MG63 (cell line): ENCODE results near the gene TBX2. TPM values are rescaled to one million over a fixed set of nuclear protein-coding genes. Genes with fewer than 3 reads are reported as not detected.

Experiments
- DNase-seq: peaks from one replicate; pipeline ENCODE4 v3.0.0-alpha.2; 2020
- H3K27me3 ChIP-seq: fragments of 250-450 bp; sonication (Bioruptor Pico); 2 replicates; pipeline ENCODE4 v1.5.1; 2020; ENCODE audit warnings: mild to moderate bottlenecking, moderate library complexity
- H3K36me3 ChIP-seq: fragments of 250-450 bp; sonication (Bioruptor Pico); 2 replicates; pipeline ENCODE4 v1.5.1; 2020; ENCODE audit warnings: mild to moderate bottlenecking, moderate library complexity
- H3K4me3 ChIP-seq: fragments of 250-450 bp; sonication (Bioruptor Pico); 2 replicates; pipeline ENCODE4 v1.5.1; 2020; ENCODE audit warnings: mild to moderate bottlenecking, moderate library complexity
- H3K9me3 ChIP-seq: fragments of 250-450 bp; sonication (Bioruptor Pico); 2 replicates; pipeline ENCODE4 v1.5.1; 2020; ENCODE audit warnings: mild to moderate bottlenecking, moderate library complexity
- total RNA-seq: library from RNA; depleted of rRNA; stranded (reverse); fragments of >200 nt; shearing (Covaris generic); gene quantifications from 2 replicates; pipeline ENCODE4 v1.2.3, GENCODE V29; 2014; ENCODE audit warnings: low replicate concordance

Gene TBX2
- total RNA-seq, 1 experiment from 2014 or later: 8.3 TPM

DNA sequence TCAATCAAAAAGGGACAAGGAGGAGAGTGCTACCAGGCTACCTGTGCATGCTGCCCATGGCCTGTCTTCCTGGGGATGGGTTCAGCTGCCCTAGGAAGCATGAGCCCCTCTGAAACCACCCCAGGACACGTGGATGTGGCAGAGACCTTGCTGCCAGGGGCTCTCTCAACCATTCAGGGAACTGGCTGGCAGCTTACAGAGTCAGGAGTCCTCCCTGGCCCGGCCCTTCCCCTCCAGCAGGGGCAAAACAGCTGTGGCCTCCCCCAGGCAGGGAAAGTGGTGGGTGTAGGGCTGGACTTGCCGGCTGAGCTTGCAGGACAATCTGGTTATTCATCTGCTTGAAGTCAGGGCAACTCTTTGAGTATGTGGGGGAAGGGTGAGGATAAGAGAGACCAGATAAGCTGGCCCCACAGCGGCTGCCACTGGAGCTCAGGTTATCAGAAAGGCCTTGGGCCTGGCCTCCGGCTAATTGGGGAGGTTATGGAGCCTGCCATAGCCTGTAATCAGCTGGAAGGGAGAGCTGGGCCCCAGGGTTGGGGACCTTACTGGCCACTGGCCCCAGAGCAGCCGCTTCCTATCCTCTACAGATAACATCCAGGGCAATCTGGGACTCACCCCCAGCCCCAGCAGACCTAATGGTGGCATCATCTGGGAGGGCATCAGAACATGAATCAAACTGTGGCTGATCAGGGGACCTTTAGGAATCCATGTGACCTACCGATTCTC is 5.6 kb upstream of the TBX2 start:
- peaks cover 4% of the 10 kb centered on the region; the same call in 1 of the 2 replicates for H3K36me3 ChIP-seq
- no peaks in the 10 kb centered on the region for H3K9me3 ChIP-seq
- DNase-seq: no peak
- H3K27me3 ChIP-seq: no peaks in the 10 kb centered on the region
- H3K4me3 ChIP-seq: no peak overlapping the region

DNA sequence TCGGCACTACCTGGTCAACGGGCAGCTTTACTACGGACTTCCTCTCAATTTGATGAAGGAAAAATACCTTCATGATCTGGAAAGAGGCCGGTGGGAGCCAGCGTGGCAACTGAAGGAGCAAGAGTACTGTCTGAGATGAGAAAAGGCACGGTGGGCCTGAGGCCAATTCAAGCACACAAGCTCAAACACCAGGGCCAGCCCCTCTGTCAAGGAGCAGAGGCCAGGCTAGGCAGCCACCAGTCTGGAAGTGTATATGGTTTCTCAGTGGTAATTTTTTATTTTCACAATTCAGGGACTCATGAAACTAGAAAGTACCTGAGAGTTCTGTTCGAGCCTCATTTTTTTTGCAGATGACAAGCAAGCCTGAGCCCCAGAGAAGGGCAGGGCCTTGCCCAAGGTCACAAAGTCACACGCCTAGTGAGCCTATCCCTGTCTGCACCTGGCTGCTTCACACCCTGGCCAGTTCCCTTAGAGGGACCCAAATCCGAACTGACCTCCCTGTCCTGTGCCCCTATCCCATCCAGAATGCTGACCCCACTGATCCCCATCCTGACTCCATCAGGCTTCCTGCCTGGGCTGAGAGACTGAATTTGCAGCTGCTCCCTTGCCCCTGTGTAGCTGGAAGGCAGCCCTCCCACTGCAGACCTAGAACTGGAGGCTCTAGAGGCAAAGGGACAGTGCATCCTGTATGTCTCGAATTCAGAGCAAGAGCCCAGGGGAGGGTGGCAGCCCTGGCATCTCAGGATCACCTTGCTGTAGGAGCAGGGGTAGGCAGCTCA is 4.8 kb upstream of the TBX2 start:
- Histone ChIP-seq H3K36me3 (peaks cover 4% of the 10 kb centered on the region; the same call in 1 of the 2 replicates), H3K4me3 (no peak overlapping the region), H3K27me3 (no peaks in the 10 kb centered on the region), H3K9me3 (no peaks in the 10 kb centered on the region)
- no peak for DNase-seq

GRCh38 chr17:61395409-61395982 is 4.1 kb upstream of the TBX2 start:
- H3K9me3 ChIP-seq: no peaks in the 10 kb centered on the region
- H3K4me3 ChIP-seq: no peak overlapping the region
- DNase-seq: no peak
- H3K36me3 ChIP-seq: peaks cover 4% of the 10 kb centered on the region; the same call in 1 of the 2 replicates
- H3K27me3 ChIP-seq: no peaks in the 10 kb centered on the region

DNA sequence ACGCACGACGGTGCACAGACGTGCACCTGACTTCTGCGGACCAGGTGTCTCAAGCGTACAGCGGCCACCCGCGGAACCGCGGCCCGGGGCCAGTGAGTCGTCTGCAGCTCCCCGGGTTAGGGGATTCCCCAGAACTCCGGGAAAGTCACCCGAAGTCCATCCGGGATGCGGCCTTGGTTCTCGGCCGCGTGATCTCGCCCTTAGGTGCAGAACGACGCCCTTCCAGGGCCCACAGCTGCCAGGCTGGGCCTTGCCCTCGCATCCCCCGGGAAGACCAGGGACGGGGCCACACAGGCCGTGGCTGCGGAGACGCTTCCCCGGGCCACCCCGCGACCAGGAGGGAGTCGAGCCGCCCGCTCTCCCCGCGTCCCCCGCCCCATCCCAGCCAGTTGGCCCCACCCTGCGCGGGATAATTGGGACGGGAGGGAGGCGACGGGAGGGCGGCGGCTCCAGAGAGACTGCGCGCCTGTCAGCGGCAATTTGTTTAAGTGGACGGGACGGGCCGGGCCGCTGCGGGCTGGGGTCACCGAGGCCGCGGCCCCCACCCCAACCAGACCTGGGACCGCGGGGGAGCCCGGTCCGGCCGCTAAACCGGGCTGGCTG is 3.6 kb upstream of the TBX2 start:
- no peak for DNase-seq
- no peak overlapping the region for H3K4me3 ChIP-seq

DNA sequence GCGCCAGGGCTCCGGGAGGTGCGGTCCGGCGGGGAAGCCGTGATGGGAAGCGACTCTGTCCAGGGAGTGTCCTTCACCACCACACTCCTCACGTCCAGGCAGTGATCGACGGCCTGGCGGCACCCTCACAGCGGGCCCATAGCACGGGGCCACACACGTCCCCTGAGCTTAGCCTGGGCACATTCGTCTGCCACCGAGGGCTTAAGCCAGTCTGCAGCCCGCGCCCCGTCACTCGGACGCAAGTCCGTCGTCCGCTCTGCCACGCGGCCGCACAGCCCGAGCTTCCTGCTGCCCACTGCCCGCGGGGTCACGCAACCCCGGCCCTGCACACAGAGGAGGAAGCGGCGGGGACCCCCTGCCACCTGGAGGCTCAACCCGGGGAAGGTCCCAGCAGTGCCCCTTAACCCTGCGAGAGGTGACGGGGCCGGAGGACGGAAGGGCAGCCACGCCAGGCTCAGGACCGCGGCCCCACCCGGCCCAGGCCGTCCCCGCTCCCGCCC is 3.0 kb upstream of the TBX2 start:
- peaks cover 6% of the 10 kb centered on the region; the same call in 1 of the 2 replicates for H3K36me3 ChIP-seq
- no peaks in the 10 kb centered on the region for H3K27me3 ChIP-seq
- H3K9me3 ChIP-seq: no peaks in the 10 kb centered on the region
- DNase-seq: no peak
- H3K4me3 ChIP-seq: no peak overlapping the region

More for the DNA sequence above, 3.6 kb upstream of the TBX2 start:
- Histone ChIP-seq H3K9me3 (no peaks in the 10 kb centered on the region), H3K36me3 (peaks cover 4% of the 10 kb centered on the region; the same call in 1 of the 2 replicates), H3K27me3 (no peaks in the 10 kb centered on the region)

DNA sequence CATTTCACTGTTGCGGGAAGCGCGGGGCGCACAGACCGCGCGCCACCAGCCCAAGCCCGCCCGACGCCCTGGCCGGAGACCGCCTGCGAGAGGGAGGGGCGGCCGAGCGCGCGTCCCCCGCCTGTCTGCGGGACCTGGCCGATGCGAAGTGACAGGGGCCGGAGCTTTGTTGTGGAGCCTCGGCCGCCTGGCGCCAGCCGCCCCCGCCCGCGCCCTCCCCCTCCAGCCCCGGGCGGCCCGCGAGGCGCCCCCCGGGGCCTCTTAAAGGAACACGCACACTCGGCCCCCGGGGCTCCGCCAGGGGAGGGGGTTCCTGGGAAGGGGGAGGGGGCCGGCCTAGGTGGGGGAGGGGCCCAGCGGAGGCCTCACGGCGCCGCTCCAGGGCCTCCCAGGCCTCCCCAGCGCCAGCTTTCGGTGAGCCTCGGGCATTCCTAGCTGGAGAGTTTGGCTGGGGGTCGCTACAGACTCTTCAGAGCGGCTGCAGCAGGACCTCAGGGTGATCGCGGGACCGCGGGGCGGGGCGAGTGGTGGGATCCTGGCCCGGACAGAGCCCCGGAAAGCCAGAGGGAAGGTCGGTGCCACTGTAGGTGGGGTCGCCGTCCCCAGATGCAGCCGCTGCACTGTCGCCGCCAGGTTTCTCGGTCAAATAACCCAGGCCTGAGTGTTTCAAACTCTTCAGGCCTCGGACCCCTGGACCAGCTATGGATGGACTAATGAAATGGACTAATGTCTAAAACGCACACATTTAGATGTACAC is 2.4 kb upstream of the TBX2 start:
- H3K36me3 ChIP-seq: peaks cover 10% of the 10 kb centered on the region
- DNase-seq: no peak
- H3K9me3 ChIP-seq: no peaks in the 10 kb centered on the region
- no peaks in the 10 kb centered on the region for H3K27me3 ChIP-seq
- no peak overlapping the region for H3K4me3 ChIP-seq

- no peak for DNase-seq
- Histone ChIP-seq H3K4me3 (peak overlapping the region; percentile 97), H3K27me3 (no peaks in the 10 kb centered on the region), H3K36me3 (peaks cover 17% of the 10 kb centered on the region), H3K9me3 (no peaks in the 10 kb centered on the region)
These were observed 917 bp upstream of the TBX2 start for GRCh38 chr17:61398721-61399130.

DNA sequence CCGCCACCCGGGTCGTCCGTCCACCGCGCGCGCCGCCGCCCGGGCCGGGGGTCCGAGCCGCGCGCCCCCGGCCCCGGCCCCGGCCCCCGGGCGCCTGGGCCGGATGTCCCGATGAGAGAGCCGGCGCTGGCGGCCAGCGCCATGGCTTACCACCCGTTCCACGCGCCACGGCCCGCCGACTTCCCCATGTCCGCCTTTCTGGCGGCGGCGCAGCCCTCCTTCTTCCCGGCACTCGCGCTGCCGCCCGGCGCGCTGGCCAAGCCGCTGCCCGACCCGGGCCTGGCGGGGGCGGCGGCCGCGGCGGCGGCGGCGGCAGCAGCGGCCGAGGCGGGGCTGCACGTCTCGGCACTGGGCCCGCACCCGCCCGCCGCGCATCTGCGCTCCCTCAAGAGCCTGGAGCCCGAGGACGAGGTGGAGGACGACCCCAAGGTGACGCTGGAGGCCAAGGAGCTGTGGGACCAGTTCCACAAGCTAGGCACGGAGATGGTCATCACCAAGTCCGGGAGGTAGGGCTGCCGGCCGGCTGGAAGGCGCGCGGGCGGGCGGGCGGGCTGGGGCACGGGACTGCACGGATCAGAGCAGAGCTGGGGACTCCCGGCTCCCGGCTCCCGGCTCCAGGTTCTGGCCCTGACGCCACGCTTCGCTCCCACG is 548 bp downstream of the TBX2 start:
- Histone ChIP-seq H3K4me3 (peak overlapping the region; percentile 97), H3K9me3 (no peaks in the 10 kb centered on the region), H3K36me3 (peaks cover 23% of the 10 kb centered on the region), H3K27me3 (no peaks in the 10 kb centered on the region)
- peak; percentile 62 for DNase-seq

- Histone ChIP-seq H3K27me3 (no peaks in the 10 kb centered on the region), H3K4me3 (peak overlapping the region; percentile 97), H3K36me3 (peaks cover 23% of the 10 kb centered on the region), H3K9me3 (no peaks in the 10 kb centered on the region)
- peak; percentile 55 for DNase-seq
These were observed 1.2 kb downstream of the TBX2 start for GRCh38 chr17:61400717-61401388.

- Histone ChIP-seq H3K27me3 (no peaks in the 10 kb centered on the region), H3K4me3 (peak overlapping the region; percentile 97), H3K36me3 (peaks cover 23% of the 10 kb centered on the region), H3K9me3 (no peaks in the 10 kb centered on the region)
- peak; percentile 30 for DNase-seq
These were observed 1.9 kb downstream of the TBX2 start for GRCh38 chr17:61401389-61402072.

- Histone ChIP-seq H3K9me3 (no peaks in the 10 kb centered on the region), H3K4me3 (peak overlapping the region; percentile 97; the same call in 1 of the 2 replicates), H3K27me3 (no peaks in the 10 kb centered on the region), H3K36me3 (peaks cover 23% of the 10 kb centered on the region)
- no peak for DNase-seq
These were observed 2.5 kb downstream of the TBX2 start for GRCh38 chr17:61402073-61402541.

DNA sequence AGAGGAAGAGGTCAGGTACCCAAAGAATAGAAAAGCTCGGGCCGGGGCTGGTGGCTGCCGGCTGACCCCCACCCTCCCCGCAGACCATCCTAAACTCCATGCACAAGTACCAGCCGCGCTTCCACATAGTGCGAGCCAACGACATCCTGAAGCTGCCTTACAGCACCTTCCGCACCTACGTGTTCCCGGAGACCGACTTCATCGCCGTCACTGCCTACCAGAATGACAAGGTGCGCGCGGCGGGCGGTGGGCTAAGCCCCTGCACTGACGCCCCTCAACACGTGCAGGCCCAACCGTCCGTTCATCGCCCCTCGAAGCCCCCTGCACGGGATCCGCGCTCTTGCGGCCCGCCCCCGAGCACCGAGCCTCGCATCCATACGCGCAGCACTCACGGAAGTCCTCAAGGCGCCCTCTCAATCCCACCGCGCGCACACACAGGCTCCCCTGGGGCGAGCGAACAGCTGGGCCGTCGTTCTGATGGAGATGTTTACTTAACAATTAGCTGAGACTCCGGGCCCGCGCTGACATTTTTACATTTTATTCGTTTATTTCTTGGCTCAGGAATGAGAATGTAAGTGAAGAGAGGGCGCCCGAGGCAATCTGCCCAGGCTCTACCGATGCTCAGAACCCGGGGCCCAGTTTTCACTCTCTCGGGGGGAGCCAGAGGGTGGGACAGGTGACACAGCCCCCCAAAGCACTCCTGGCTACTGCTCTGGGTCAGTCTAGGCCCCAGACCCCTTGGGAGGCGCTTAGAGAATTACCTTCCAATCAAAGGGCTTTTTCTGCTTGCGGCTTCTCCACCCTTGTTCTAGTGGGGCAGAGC is 3.5 kb downstream of the TBX2 start:
- no peaks in the 10 kb centered on the region for H3K27me3 ChIP-seq
- no peaks in the 10 kb centered on the region for H3K9me3 ChIP-seq
- H3K36me3 ChIP-seq: peaks cover 18% of the 10 kb centered on the region
- no peak for DNase-seq
- H3K4me3 ChIP-seq: no peak overlapping the region

DNA sequence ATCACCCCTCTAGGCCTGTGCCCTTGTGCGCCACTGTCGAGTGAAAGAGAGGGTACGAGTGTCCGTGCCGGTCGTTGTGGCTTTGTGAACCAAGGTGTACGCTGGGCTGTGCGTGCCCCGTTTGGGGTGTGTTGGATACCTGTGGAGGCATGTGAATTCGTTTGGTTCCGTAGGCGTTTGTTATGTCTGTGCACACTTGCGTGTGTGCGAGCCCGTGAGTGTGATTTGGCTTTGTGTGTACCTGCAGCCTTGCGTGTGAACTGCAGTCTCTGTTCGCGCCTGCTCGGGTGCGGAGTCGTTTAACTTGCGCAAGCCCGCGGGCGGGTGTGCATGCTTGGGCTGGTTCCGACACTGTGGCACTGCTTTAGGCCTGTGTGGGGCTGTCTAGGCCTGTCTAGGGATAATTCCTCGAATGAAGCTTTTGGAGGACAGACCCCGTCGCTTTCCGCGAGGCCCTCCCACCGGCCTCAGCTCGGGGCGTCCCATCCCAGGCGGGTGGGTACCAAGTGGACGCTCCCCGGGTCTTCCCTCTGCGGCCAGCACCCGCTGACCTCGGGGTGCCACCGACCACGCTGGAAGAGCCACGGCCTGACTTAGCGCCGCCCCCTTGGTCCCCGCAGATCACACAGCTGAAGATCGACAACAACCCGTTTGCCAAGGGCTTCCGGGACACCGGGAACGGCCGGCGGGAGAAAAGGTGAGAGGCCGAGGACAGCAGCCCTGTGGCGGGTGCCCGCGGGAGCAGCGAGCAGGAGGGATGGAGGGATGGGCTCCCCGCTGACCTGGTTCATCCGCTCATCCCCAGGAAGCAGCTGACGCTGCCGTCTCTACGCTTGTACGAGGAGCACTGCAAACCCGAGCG is 4.4 kb downstream of the TBX2 start:
- peaks cover 18% of the 10 kb centered on the region for H3K36me3 ChIP-seq
- H3K27me3 ChIP-seq: no peaks in the 10 kb centered on the region
- H3K4me3 ChIP-seq: no peak overlapping the region
- no peaks in the 10 kb centered on the region for H3K9me3 ChIP-seq
- no peak for DNase-seq
